ENCODE results near the gene MAN1B1.
"Not testable (repeated sequence)": the region's sequence is repeated elsewhere in the genome, so short reads cannot be mapped to it uniquely, and the experiment has no call there.

MAN1B1 gene

GRCh38 chr9:137056739-137057415 is 29.9 kb upstream of the MAN1B1 start:
- no peak overlapping the region for H3K4me3 ChIP-seq (ENCODE audit: low read depth, low read length)
- no peak for DNase-seq (ENCODE audit: low read depth)
- in situ Hi-C loops (cut with HindIII; ENCODE audit: low sequenced_read_pairs) = no loop called here
- no peak for TF ChIP-seq CTCF (IDR thresholded peaks at IDR 0.05; ENCODE audit: low read depth, low read length, missing control alignments)

- no peak for DNase-seq (ENCODE audit: low read depth)
- in situ Hi-C loops (cut with HindIII; ENCODE audit: low sequenced_read_pairs) = no loop called here
- TF ChIP-seq CTCF (IDR thresholded peaks at IDR 0.05; ENCODE audit: low read depth, low read length, missing control alignments) = no peak
- no peak overlapping the region for H3K4me3 ChIP-seq (ENCODE audit: low read depth, low read length)
Observed at GRCh38 chr9:137057545-137057944, 29.2 kb upstream of the MAN1B1 start.

- TF ChIP-seq CTCF (IDR thresholded peaks at IDR 0.05; ENCODE audit: low read depth, low read length, missing control alignments) = no peak
- H3K4me3 ChIP-seq (ENCODE audit: low read depth, low read length) = no peak overlapping the region
- in situ Hi-C loops (cut with HindIII; ENCODE audit: low sequenced_read_pairs) = no loop called here
- DNase-seq (ENCODE audit: low read depth) = no peak
Observed at GRCh38 chr9:137058521-137059234, 28.1 kb upstream of the MAN1B1 start.

- in situ Hi-C loops (cut with HindIII; ENCODE audit: low sequenced_read_pairs) = no loop called here
- no peak for TF ChIP-seq CTCF (IDR thresholded peaks at IDR 0.05; ENCODE audit: low read depth, low read length, missing control alignments)
Observed at GRCh38 chr9:137062384-137062783, 24.4 kb upstream of the MAN1B1 start.

GRCh38 chr9:137062798-137063197 is 24.0 kb upstream of the MAN1B1 start:
- H3K4me3 ChIP-seq (ENCODE audit: low read depth, low read length); in situ Hi-C loops (cut with HindIII; ENCODE audit: low sequenced_read_pairs); DNase-seq (ENCODE audit: low read depth): not testable (repeated sequence)

More at GRCh38 chr9:137062384-137062783, 24.4 kb upstream of the MAN1B1 start:
- H3K4me3 ChIP-seq (ENCODE audit: low read depth, low read length) = no peak overlapping the region
- no peak for DNase-seq (ENCODE audit: low read depth)

- in situ Hi-C loops (cut with HindIII; ENCODE audit: low sequenced_read_pairs) = no loop called here
- DNase-seq (ENCODE audit: low read depth) = no peak
- no peak for TF ChIP-seq CTCF (IDR thresholded peaks at IDR 0.05; ENCODE audit: low read depth, low read length, missing control alignments)
- H3K4me3 ChIP-seq (ENCODE audit: low read depth, low read length) = no peak overlapping the region
Observed at GRCh38 chr9:137063311-137064026, 23.3 kb upstream of the MAN1B1 start.
